Measurements from ENCODE around the gene HMSD.
"Not testable (repeated sequence)": the region's sequence is repeated elsewhere in the genome, so short reads cannot be mapped to it uniquely, and the experiment has no call there.

HMSD gene, protein sequence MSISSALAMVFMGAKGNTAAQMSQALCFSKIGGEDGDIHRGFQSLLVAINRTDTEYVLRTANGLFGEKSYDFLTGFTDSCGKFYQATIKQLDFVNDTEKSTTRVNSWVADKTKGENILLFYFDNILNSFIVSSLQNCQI

GRCh38 chr18:63949068-63949737, at the start of gene HMSD:
Gene HMSD (plus strand): TSS chr18:63949301. CDS start chr18:63953456, 4,155 bp downstream.
- DNase-seq (ENCODE audit: low read depth in 2 of 2): no peak

DNA sequence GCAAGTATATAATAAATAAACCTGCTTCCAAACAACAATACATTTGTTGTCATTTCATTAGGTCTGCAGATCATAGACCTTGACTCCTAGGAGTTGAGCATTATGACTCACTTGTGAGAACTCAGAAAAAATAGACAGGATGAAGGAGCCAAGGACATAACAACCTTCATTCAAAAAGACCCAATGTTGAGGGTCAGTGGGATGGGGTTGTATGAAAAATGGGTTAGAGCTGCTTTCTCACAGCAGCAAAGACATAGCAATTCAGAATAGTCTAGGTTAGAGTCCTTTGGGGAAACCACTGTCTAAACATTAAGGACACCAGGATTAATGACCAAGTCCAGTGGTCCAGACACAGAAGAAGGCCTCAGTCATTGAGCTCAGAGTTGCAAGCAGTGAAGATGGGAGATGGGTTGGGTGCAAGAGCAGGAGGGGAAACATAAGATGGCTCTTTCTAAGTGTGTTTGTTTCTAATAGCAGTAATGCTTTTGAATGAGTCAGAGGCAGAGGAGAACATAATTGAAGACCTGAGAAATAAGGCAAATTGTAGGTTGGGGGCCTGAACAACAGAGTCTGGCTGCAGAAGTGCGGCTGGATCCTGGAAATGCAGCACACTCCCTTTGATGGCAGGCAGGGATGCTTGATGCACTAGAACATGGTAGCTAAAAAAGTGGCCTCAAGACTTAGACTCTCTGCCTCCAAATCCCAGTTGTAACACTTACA, 45.1 kb upstream of the HMSD start:
- DNase-seq (ENCODE audit: low read depth in 2 of 2): no peak

GRCh38 chr18:63904694-63905093, 44.4 kb upstream of the HMSD start:
- DNase-seq (ENCODE audit: low read depth in 2 of 2): no peak

DNA sequence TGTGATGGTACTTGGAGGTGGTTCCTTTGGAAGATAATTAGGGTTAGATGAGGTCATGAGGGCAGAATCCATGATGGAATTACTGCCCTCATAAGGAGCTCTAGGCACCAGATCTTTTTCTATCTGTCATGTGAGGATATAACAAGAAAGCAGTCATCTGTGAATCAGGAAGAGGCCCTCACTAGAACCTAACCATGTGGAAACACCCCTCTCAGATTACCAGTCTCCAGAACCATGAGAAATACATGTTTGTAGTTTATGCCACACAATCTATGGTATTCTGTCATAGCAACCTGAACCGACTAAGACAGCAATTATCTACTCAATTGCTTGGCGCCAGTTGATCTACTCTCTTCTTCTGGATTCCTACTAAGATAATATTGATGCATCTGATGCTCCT, 43.7 kb upstream of the HMSD start:
- DNase-seq (ENCODE audit: low read depth in 2 of 2): no peak

DNA sequence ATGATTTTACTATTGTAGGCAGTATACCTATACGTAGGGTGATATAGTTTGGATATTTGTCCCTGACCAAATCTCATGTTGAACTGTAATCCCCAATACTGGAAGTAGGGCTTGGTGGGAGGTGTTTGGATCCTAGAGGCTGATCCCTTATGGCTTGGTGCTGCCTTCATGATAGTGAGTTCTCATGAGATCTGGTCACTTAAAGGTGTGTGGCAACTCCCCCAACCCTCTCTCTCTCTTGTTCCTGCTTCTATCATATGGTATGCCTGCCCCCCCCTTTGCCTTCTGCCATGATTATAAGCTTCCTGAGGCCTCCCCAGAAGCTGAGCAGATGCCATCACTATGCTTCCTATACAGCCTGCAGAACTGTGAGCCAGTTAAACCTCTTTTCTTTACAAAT, 43.0 kb upstream of the HMSD start:
- no peak for DNase-seq (ENCODE audit: low read depth in 2 of 2)

GRCh38 chr18:63907664-63908063, 41.4 kb upstream of the HMSD start, which contains the start of gene SERPINB10:
Gene SERPINB10 (plus strand): TSS chr18:63907958. CDS start chr18:63915511, 7,553 bp downstream.
- DNase-seq (ENCODE audit: low read depth in 2 of 2): no peak

DNA sequence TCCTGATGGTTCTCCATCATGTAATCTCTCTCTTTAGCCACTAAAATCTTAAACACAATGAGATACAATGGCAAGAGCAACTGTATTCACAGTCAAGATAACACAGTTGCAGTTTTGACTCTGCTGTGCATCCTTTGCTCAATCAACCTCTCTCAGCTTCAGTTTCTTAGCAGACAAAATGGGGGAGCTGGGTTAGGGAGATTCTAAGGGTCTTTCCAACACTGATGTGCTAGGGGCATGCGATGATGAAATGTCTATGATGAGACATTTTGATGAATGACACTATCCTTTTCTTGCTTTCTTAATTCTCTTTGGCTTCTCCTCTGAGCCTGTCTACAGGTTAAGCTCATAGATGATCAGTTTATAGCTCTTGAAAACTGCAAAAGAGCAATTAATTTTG, 40.2 kb upstream of the HMSD start:
- DNase-seq (ENCODE audit: low read depth in 2 of 2): no peak

GRCh38 chr18:63909870-63910269, 39.2 kb upstream of the HMSD start:
- DNase-seq (ENCODE audit: low read depth in 2 of 2): no peak

DNA sequence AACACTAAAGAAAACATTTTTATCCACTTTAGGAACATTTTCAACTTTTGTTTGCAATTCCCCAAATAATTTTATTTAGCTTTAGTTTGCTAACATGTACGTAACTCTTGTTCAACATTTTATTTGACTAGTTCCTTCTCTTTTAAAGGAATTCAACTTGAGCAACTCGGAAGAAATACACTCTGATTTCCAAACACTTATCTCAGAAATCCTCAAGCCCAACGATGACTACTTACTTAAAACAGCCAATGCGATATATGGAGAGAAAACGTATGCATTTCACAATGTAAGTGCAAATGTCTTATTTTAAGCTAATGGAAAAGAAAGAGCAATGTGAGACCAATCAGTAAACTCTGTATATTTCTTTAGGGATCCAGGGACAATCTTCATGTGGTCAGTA, 31.3 kb upstream of the HMSD start:
- no peak for DNase-seq (ENCODE audit: low read depth in 2 of 2)

DNA sequence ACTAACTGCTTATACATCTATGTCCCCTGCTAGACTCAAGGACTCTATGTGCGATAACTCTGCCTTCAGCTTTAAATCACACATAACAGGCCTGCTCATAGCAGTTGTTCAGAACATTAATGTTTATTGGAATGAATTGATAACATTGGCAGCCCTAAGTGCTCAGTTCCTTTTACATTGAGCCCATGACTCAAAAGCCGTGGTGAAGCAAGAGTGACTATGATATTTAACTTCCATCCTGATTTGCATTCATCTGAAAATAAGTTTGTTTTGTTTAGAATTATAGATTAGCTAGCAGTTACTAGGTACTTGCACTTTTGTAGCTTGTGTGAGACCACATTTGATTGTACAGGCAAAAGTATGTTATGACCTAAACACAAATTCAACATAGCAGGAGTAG, 27.1 kb upstream of the HMSD start:
- DNase-seq (ENCODE audit: low read depth in 2 of 2): no peak

- peak; percentile 68 to 73 for DNase-seq (ENCODE audit: low read depth in 2 of 2)
Measured at GRCh38 chr18:63924551-63924950, 24.6 kb upstream of the HMSD start.

DNA sequence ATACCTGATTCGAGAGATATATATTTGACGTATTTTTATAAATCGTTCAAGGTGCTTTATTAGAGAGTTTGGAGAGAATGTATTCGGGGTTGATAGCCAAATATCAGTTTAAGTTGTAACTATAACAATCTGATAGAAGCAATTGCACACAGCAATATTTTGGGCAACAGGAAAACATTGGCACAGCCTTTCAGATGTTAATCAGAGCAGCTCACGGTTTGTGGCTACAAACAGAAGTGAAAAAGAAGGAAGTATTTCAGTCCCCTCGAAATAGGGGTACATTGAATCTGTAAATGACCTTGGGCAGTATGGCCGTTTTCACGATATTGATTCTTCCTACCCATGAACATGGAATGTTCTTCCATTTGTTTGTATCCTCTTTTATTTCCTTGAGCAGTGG, 20.8 kb upstream of the HMSD start:
- no peak for DNase-seq (ENCODE audit: low read depth in 2 of 2)

GRCh38 chr18:63929369-63929768, 19.7 kb upstream of the HMSD start:
- not testable (repeated sequence) for DNase-seq (ENCODE audit: low read depth in 2 of 2)

- no peak for DNase-seq (ENCODE audit: low read depth in 2 of 2)
Measured at GRCh38 chr18:63930773-63931354, 18.2 kb upstream of the HMSD start.

- peak in 1 of 2 experiments; percentile 30 for DNase-seq (ENCODE audit: low read depth in 2 of 2)
Measured at GRCh38 chr18:63936156-63936931, 12.8 kb upstream of the HMSD start.

DNA sequence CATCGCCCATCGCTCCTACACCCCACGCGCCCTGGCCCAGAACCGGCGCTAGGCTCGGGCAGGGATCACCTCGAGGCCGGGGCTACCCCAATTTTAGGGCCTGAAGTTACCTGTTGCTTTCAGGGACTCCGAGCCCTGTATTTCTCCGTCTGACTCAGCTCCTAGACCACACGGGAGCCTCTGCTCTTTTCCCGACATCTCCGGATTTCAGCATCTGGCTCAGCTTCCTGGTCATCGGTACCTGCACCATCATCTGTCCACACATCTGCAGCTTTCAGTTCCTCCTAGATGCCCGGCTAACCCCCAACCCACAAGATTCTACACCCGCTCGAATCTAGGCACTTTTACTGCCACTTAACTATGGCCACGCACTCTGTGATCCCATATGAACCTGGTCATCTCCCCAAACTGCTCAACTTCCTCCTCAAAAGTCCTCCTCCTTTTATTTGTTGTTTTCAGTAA, 12.1 kb upstream of the HMSD start:
- no peak for DNase-seq (ENCODE audit: low read depth in 2 of 2)

GRCh38 chr18:63940008-63940407, 9.1 kb upstream of the HMSD start:
- DNase-seq (ENCODE audit: low read depth in 2 of 2): no peak

GRCh38 chr18:63940543-63941050, 8.5 kb upstream of the HMSD start:
- DNase-seq (ENCODE audit: low read depth in 2 of 2): not testable (repeated sequence)

- no peak for DNase-seq (ENCODE audit: low read depth in 2 of 2)
Measured at GRCh38 chr18:63947051-63947790, 1.9 kb upstream of the HMSD start.

DNA sequence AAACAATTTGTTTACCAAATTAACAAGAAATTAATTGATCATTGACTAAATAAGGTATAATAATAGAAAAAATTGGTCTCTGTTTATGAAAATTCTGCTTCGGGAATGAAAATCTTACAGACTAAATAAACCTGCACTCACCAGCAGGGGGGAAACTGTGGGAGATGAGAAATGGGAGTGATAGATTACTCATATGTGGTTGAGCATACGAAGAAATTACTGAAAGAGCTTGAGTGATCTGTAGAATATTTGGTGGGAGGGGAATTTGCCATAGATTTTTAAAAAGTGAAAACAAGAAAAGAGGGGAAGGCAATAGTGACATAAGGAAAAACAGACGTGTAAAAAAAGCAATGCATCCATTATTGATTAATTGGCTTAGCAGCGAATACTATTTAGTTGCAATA, 2.2 kb downstream of the HMSD start:
- no peak for DNase-seq (ENCODE audit: low read depth in 2 of 2)

DNA sequence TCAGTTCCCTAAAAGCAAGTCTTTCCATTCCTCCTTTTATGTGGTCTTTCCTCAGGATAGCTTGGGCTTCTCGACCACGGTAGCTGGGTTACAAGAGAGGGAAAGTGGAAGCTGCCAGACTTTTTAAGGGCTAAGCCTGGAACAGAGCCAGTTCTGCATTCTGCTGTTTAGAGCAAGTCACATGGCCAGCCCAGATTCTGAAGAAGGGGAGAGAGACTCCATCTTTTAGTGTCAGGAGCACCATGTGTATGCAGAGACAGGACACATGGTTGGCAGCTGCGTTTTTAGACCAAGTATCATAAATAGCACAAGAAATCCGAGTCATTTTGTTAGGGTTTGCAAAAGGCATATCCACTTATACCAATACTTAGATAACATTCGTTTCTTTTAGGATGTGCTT, 4.7 kb downstream of the HMSD start:
- DNase-seq (ENCODE audit: low read depth in 2 of 2): no peak

Data from fibroblast of skin of left biceps (primary cell).